Stimulated activated CD8-positive, alpha-beta memory T cell treated with anti-CD3 and anti-CD28 coated beads, Interleukin-2, amount 100 ng/mL, for 48 hours (primary cell): ENCODE measurements around the gene BMPER.

Source experiments
- DNase-seq, 2 donors: peaks; one replicate each; pipeline ENCODE4 v3.0.0-alpha.2; 2020; ENCODE audit warnings: low read depth in 2 of 2

The BMPER gene

DNA sequence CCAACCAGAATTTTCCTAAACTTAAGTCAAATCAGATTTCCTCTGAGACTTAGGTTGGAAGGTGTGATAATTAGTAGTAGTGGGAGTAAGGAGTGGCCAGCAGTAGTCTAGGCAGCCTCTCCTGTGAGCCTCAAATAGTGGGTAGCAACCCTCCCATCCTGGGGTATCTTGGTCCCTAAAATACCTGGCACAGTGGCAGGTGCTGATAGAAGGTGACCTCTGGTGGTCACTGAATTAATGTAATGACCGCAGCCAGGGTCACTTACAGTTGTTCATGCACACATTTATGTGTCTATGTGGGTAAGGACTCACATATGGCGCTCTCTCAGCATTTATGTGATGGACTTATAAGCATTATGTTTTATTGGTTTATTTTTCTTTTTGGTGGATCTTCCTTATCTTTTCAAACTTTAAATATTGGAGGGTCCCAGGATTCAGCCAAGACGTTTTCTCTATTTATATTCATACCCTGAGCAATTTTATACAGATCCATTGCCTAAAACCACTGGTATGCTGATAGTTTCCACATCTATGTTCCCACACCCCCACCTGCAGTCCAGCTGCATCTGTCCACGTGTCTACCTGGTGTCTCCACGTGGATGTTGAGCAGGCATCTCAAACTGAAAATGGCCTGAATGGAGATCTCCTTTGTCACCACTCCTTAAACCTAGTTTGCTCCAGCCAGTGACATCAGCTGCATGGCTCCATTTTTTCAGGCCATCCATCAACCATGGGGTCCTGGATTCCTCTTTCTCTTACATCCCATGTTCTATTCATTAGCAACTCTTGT lies 18.3 kb downstream of the BMPER start:
- DNase-seq, result no peak

DNA sequence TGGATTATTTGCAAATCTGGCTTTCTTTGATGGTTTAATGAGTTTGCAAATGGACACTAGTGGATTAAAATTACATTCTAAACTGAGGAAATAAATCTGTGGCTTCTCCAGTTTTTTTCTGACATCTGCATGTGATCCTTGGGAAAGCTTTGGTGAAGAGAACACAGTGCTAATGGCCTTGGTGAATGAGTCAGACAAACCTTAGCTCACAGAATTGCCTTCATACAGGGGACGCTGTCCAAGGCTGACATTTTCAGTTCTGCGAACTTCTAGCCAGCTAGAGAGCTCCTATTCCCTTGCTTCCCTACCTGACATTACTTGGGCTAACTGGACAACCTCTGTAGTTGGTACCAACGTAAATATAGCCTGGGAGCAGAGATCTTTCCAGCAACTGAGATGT lies 21.2 kb downstream of the BMPER start:
- DNase-seq, result no peak

DNA sequence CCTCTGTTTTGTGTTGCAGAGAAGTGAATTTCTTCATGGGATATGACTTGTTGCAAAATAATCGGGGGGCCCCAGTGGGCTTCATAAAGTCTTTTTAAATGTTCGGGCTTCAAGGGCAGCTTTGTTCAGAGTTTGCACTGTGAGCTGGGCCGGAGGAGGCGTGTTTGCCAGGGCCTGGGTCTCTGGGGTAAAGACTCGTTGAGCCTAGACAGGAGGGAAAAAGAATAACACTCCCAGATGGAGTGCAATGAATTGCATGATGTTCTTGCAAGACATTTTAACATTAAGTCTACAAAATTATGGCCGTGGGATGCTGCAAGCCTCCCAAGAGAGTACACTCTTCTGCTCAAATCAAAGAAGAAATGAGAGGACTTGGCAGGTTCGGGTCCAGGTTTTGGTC lies 23.6 kb downstream of the BMPER start:
- DNase-seq, result no peak

DNA sequence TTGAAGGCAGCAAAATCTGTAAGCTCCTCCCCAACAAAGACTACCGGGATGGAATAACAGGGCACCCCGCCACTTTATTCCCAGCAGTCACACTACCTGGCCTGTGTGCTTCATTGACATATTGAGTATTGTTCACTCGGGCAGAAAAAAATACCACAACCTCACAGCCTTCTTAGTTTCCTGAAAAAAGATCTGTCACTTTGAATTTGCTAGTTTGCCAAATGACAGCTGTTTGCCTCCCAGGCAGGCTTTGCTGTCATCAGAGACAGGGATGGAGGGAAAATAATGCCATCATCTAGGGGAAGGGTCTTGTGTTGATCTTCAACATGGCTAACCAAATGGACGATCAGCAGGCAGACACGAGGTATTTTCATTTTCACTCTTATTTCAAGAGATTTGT lies 26.9 kb downstream of the BMPER start:
- no peak for DNase-seq

DNA sequence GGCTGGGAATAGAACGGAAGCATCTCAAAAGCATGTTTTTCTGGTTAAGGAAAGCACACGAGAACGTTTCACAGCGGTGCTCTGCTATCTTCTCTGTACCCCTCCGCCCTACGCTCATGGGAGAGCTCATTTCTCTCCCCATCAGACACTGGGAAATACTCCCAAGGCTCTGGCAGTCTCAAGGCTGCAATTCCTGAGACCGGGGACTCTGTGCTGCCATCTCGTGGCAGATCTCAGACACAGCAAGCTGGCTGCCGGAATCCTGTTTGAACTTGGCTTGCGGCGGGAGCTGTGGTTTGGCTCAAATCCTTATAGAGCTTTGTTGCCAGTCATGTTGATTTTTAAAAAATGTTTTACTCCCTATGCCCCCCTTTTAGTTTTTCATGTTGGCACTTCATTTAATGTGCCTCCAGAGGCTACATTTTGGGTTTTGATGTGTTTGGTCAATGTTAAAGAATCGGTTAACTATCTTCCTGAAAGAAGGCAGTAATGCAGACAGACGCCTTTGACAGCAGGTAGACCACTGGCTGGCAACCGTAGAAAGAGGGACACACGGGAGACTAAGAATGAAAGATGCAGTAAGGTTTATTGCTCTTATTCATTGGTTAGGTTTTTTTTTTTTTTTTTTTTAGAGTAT lies 27.6 kb downstream of the BMPER start:
- peak; percentile 43 to 47 for DNase-seq

DNA sequence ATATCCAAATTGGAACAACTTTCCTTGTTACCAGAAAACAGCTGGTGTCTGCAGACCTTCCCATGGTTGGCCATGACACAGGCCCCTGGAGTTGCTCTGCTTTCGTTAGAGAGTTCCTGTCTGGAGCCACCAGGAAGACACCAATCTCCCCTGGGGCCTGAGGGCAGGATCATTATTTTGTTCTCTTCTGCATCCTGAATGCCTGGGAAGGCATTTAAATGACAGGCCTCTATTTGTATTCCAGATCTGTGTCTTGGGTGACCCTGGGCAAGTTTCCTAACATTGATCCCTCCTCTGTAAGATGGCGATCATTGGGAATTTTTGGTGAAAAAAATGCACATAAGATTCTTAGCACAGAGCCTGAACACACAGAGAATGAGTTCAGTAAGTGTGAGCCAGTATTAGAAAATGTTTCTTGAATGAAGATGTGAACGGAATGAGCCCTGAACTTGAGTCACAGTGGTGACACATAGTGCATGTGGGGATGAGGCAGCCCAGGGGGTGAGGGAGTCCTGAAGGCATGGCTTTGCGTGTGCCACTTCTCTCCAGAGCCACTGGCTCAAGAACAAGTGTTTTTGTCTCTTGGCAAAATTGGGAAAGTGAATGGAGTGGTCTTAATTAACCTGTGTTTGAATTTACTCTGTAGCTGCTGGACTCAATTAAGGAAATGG lies 28.4 kb downstream of the BMPER start:
- no peak for DNase-seq

DNA sequence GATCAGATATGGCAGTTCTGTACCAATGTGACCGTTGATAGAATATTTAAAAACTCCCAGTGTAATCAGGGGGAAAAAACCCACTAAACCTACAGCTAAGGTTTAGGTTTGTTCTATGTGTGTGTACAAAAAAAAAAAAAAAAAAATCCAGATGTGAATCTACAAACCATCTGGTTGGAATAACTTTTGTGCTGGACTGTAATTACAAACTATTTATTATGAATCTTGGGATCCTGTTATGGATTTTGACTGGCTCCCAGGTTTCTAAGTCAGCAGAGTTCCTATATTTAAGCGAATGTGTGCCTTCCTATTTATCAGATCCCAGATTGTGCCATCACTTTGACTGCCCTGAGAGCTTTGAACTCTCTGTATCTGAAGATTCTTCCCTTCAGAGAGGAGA lies 29.1 kb downstream of the BMPER start:
- DNase-seq, result no peak

DNA sequence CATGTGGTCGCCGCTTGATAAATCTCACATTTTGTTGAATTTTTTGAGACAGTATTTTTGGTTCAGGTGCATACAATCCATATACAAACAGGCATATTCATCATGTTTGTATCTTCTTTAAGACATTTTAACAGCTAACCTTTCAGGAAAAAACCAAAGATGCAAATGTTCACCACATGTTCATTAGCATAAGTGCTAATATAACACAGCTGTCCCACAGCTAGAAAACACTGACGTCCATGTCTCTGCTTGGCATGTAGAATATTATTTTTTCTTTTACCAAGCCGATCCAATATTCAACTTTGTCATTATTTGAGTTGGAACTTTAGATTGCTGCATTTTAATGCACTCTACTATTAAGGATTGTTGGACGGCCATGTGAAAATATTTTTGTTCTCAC lies 31.2 kb downstream of the BMPER start:
- DNase-seq, result no peak

DNA sequence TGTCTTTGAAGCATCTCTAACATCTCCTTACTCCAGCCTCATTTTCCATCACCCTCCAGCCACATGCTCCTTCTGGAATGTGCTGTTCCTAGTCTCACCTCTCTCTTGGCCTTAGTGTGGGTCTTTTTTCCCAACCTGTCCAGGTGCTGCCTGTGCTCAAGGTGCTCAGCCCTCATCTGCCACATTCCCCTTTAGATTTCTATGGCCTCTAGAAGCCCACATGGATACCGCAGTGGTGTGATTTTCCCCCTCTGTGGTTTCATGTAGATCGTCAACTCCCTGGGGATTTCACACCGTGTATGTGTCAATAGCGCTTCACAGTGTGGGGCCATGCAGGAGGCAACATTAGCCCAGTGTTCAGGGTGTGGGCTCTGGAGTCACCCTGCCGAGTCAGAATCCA lies 32.5 kb downstream of the BMPER start:
- no peak for DNase-seq

DNA sequence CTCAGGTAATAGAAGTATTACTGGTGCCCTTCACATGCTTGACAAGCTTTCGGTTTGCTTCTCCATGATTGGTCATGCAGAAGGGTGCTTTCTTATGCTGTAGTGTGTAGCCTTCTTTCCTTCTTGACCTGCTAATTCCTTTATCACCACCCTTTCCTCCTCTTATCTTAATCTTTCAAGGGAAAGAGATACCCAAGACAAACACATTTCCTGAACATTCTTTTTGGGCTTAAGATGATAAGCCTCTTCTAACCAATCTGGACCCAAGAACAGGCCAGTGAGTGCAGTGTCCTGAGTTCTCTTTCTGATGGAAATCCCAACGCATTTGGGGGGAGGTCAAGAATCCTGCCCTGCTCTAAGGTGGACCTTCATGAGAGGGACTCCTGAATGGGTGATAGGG lies 33.8 kb downstream of the BMPER start:
- no peak for DNase-seq

DNA sequence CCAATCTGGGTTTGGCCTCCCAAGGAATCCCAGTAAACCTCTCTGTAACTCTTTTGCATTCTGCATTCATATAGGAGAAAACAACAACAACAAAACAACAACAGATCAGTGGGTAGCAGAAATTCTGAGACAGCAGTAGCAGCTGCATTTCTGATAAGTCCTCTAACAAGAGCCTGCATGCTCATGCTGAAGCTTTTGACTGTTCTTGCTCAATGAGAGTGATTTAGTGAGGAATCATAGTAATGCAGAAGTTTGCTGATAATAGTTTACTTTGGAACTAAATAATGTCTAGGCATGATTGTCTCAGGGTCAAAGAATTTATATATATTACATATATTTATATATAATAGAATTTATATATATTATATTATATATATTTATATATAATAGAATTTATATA lies 35.2 kb downstream of the BMPER start:
- DNase-seq, result no peak

DNA sequence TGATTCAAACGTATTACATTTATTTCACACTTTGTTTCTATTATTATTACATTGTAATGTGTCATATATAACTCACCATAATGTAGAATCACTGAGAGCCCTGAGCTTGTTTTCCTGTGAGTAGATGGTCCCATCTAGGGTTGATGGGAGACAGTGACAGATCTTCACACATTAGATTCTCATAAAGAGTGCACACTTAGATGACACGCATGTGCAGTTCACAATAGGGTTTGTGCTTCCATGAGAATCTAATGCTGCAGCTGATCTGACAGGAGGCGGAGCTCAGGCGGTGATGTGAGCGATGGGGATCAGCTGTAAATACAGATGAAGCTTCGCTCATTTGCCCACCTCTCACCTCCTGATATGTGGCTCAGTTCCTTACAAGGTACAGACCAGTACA lies 36.1 kb downstream of the BMPER start:
- DNase-seq, result no peak

DNA sequence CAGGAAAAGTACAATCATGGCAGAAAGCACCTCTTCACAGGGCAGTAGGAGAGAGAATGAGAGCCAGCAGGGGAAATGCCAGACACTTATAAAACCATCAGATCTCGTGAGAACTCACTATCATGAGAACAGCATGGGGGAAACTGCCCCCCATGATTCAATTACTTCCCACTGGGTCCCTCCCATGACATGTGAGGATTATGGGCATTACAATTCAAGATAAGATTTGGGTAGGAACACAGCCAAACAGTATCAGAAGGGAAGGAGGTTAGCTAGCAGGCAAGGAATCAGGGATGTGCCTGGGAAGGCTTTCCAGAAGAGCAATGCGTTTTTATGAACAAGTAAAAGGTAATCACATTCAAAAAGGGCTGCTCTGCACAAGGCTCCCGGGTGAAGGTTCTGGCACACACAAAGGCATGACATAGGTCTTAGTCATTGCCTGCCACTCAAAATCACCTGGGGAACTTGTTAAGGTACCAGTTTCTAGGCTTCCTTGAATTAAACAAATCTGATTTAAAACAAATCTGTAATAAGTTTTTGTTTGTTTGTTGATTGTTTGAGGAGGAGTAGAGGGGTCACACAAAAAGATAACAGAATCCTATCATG lies 40.9 kb downstream of the BMPER start:
- DNase-seq, result no peak

DNA sequence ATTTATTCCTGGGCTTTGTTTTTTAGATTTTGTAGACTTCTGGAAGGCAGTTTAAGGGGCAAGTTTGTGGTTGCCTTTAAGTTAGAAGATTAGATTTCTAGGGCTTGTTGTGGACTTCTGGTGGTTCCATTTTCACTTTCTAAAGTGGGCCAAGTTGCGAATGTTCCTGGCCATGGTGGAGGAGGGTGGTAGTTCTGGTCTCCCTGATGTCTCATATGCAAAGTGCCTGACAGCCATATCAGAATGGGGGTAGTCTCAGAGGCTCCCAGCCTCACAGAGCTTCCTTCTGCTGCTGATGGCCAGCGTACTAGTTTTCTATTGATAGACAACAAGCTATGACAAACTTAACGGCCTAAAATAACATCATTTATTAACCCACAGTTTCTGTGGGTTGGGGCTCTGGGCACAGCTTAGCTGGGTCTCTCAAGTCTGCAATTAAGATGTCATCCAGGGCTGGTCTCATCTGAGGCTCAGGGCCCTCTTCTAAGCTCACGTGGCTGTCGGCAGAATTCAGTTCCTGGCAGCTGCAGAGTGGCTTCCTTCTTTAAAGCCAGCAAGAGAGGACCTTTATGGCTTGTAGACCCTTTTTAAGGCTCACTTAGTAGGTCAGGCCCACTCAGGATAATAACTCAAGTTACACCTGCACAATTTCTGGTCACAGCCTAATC lies 44.8 kb downstream of the BMPER start:
- no peak for DNase-seq

DNA sequence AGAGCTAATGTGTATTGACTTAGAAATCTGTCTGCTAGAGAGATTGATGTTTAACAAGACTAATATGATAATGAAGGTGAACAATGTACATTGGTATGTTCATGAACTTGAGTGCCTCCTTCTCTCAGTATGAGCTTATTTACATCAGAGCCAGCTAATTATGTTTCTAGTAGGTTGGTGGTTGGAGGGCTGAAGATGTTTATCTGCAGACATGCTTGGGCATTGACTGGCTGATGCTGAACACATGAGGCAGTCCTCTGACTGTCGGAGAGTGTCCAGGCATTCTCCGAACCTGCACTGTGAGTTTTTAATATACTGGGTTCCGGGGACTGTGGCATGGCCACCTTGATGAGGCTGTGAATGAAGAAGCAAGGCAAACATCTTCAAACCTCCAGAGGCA lies 47.5 kb downstream of the BMPER start:
- no peak for DNase-seq

DNA sequence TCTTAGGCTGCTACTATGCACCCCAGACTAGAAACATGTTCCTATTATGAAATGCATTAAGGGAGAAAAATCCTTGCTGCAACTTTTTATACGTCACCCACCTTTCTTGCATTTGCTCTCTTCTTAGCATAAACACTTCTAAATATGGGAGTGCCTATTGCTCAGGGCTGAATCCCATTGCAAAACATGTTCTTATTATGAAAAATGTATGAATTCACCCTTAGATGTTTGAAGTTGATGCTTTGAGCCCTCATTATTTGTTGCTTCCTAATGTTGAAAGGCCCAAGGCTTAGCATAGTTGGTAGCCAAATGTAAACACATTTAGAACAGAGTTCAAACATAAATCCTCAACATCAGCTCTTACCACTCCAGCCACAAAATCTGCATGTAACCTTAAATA lies 52.8 kb downstream of the BMPER start:
- DNase-seq, result no peak

DNA sequence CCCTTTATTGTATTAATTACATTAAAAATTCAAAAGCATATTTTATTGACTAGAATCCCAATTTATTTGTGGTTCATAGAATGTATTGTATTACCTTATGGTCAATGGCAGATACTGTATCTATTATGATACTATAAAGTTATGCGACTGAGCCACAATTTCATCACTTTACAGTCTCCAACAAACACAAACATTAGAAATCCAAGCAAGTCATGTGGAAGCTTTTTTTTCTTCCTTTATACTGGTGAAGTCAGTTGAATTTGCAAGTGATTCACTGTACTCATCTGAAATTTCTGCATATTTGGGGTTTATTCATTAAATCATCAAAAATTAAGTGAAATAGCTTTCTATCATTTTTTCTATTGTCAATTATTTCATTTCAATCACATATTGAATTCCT lies 54.3 kb downstream of the BMPER start:
- no peak for DNase-seq

DNA sequence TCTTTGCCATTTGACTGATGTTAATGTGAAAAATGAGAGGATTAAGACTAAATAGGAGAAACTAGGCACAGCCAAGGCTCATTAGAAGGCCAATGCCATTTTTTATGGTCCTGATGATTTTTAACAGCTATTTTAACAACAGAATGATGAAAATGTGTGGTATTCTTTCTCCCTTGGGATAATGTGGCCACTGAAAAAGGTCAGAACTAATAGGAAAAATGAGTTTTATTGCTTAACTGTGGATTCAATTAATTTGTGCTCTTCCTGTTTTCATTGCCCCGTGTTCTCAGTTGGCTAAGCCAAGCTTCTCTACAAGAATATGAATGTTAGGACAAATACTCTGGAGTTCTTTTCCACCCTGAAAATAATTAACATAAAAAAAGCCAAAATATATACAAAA lies 56.6 kb downstream of the BMPER start:
- DNase-seq, result no peak

DNA sequence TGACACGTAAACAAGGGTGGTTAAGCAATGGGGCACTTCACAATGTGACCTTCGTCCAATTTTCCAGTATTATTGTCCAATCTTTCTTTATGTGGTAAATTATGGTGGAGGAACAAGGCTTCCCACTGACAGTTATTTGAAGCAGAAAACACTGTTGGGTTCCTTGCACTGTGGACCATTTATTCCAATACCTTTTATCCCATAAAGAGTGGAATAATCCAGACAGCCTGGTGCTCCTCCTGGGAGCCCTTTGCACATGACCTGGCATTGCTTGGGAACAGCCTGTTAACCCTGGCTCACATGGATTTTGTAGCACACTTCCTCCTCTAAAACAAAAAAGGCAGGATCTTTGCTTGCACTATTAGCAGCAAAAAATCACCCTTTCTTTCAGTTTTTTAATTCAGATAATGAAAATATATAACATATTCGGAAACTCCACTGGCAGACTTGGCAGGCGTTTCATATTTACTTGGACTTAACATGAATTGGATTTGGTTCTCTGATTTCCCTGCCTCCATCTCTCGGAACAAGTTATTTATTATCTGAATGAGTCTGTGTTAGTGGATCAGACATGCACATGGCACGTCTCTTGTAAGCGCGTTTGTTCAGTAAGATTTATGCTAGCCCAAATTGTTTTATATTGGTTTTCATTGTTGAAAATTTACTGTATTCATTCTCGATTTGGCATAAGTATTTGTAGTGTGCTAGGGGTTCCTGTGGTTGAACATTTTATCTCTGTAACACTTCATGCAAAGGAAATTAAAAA lies 59.3 kb downstream of the BMPER start:
- no peak for DNase-seq

DNA sequence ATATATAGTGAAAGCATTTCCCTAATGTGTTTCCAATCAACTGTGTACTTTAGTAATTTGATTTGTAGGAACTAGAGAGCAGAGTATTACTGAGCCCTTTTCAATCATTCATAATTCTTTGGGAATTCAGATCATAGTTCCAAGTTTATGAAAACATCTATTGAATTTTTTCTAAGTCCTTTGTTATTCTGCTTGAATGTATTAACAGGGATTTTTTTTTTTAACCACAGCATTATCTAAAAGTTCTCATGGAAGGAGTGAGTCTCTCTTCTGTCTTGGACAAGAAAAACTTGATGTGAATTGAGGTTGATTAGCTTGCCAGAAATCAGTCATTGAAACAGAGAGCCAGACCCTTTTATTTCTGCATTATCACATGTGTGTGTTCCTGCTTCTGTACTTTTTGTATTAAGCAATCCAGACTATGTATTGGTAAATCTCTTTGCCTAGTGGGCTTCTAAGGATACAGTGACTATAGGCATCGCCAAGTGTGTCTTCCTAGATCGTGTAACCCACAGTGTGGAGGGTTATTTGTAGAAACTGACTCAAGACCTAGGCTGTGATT lies 59.9 kb downstream of the BMPER start:
- DNase-seq, result no peak

DNA sequence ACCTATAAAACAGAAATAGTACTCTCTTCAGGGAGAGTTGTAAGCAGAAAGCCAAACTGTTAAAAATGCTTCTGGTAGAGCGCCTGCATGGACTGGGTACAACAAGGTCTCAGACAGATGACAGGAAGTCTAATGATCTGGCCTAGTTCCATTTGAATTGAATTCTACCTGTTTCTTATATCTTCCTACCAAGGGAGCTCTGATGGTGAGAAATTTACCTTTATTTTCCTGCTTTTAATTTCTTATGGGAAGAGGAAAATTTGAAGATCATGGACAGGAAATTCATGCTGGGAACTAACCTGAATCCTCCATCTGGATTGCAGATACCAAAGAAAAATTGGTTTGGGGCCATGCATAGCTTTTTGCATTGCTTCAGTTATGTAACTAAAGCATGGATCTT lies 63.3 kb downstream of the BMPER start:
- DNase-seq, result no peak
